Measurements from ENCODE around the gene QPRT. TPM values are rescaled to one million over a fixed set of nuclear protein-coding genes. Genes with fewer than 3 reads are reported as not detected.

QPRT gene
- polyA plus RNA-seq, 1 of the 3 experiments (the other 2 are of a cell fraction) = 12.5 TPM

GRCh38 chr16:29645694-29646187 is 33.2 kb upstream of the QPRT start:
- H3K9ac ChIP-seq = no peak overlapping the region
- no peaks in the 10 kb centered on the region for H3K27me3 ChIP-seq (ENCODE audit: insufficient read depth)
- H3K9me2 ChIP-seq = no peaks in the 10 kb centered on the region
- ChIA-PET POLR2A (no interaction called here), CTCF (no interaction called here)
- H3K4me1 ChIP-seq (ENCODE audit: control insufficient read depth in 1 of 2, insufficient read depth in 2 of 2, low read depth in 1 of 2, low read length in 1 of 2) = no peaks in the 10 kb centered on the region
- H3K27ac ChIP-seq (ENCODE audit: low read depth in 2 of 2, low read length in 1 of 2) = no peak overlapping the region
- 71% methylated on average over 4 of the region's 4 CpGs for WGBS (ENCODE audit: low lambda C conversion rate)
- no peaks in the 10 kb centered on the region for H3F3A ChIP-seq (replicated peaks; ENCODE audit: insufficient read depth)
- peak; percentile 63 for DNase-seq
- H3K79me2 ChIP-seq (ENCODE audit: insufficient read depth) = no peaks in the 10 kb centered on the region
- no peaks in the 10 kb centered on the region for H3K9me3 ChIP-seq
- H3K4me2 ChIP-seq = no peak overlapping the region
- no peak overlapping the region for H3K4me3 ChIP-seq (ENCODE audit: low read depth in 2 of 2, low read length in 1 of 2)
- no peak overlapping the region for H2AFZ ChIP-seq (ENCODE audit: low read depth)
- no peaks in the 10 kb centered on the region for H3K36me3 ChIP-seq (replicated peaks in 1 of 2; ENCODE audit: control insufficient read depth in 1 of 2, insufficient read depth in 2 of 2, low read length in 1 of 2)
- H4K20me1 ChIP-seq (ENCODE audit: insufficient read depth) = no peaks in the 10 kb centered on the region
- TF ChIP-seq POLR2AphosphoS5 (IDR thresholded peaks at IDR 0.05; ENCODE audit: low read depth, low read length) (no peak), USF1 (IDR thresholded peaks at IDR 0.05; ENCODE audit: borderline replicate concordance, low read depth) (peak; percentile 85), TEAD4 (IDR thresholded peaks at IDR 0.05; ENCODE audit: borderline replicate concordance, insufficient read depth) (no peak), MAX (IDR thresholded peaks at IDR 0.05; ENCODE audit: low read depth) (no peak), YY1 (IDR thresholded peaks at IDR 0.05; ENCODE audit: low read depth) (no peak)

GRCh38 chr16:29646947-29647346 is 32.0 kb upstream of the QPRT start:
- H3K36me3 ChIP-seq (replicated peaks in 1 of 2; ENCODE audit: control insufficient read depth in 1 of 2, insufficient read depth in 2 of 2, low read length in 1 of 2) = no peaks in the 10 kb centered on the region
- H3K9ac ChIP-seq = no peak overlapping the region
- H3K9me2 ChIP-seq = no peaks in the 10 kb centered on the region
- no peaks in the 10 kb centered on the region for H4K20me1 ChIP-seq (ENCODE audit: insufficient read depth)
- 90% methylated on average over 3 of the region's 3 CpGs for WGBS (ENCODE audit: low lambda C conversion rate)
- CTCF ChIA-PET = interaction anchor here (1.0 kb wide), 1 partner anchor 75 kb away, joined by 3 read pairs; no protein-coding TSS in a partner anchor
- no peak overlapping the region for H3K4me3 ChIP-seq (ENCODE audit: low read depth in 2 of 2, low read length in 1 of 2)
- H3K4me1 ChIP-seq (ENCODE audit: control insufficient read depth in 1 of 2, insufficient read depth in 2 of 2, low read depth in 1 of 2, low read length in 1 of 2) = no peaks in the 10 kb centered on the region
- no peak for TF ChIP-seq MXI1 (IDR thresholded peaks at IDR 0.05; ENCODE audit: low read depth, low read length)
- H3K27me3 ChIP-seq (ENCODE audit: insufficient read depth) = no peaks in the 10 kb centered on the region
- POLR2A ChIA-PET = no interaction called here
- H3F3A ChIP-seq (replicated peaks; ENCODE audit: insufficient read depth) = no peaks in the 10 kb centered on the region
- no peak for DNase-seq
- H3K79me2 ChIP-seq (ENCODE audit: insufficient read depth) = no peaks in the 10 kb centered on the region
- H3K9me3 ChIP-seq = no peaks in the 10 kb centered on the region
- H2AFZ ChIP-seq (ENCODE audit: low read depth) = no peak overlapping the region
- no peak overlapping the region for H3K27ac ChIP-seq (ENCODE audit: low read depth in 2 of 2, low read length in 1 of 2)
- no peak overlapping the region for H3K4me2 ChIP-seq

- ChIA-PET POLR2A (no interaction called here), CTCF (no interaction called here)
- Histone ChIP-seq H3K9me3 (no peaks in the 10 kb centered on the region), H3K4me3 (ENCODE audit: low read depth in 2 of 2, low read length in 1 of 2) (no peak overlapping the region), H4K20me1 (ENCODE audit: insufficient read depth) (no peaks in the 10 kb centered on the region), H3K36me3 (replicated peaks in 1 of 2; ENCODE audit: control insufficient read depth in 1 of 2, insufficient read depth in 2 of 2, low read length in 1 of 2) (no peaks in the 10 kb centered on the region), H3K27me3 (ENCODE audit: insufficient read depth) (no peaks in the 10 kb centered on the region), H3K4me2 (no peak overlapping the region), H3K9me2 (no peaks in the 10 kb centered on the region), H3F3A (replicated peaks; ENCODE audit: insufficient read depth) (no peaks in the 10 kb centered on the region), H3K79me2 (ENCODE audit: insufficient read depth) (no peaks in the 10 kb centered on the region), H3K4me1 (ENCODE audit: control insufficient read depth in 1 of 2, insufficient read depth in 2 of 2, low read depth in 1 of 2, low read length in 1 of 2) (no peaks in the 10 kb centered on the region), H3K27ac (ENCODE audit: low read depth in 2 of 2, low read length in 1 of 2) (no peak overlapping the region), H2AFZ (ENCODE audit: low read depth) (no peak overlapping the region), H3K9ac (no peak overlapping the region)
- WGBS (ENCODE audit: low lambda C conversion rate) = 77% methylated on average over 9 of the region's 9 CpGs
- DNase-seq = no peak
- TF ChIP-seq MXI1 (IDR thresholded peaks at IDR 0.05; ENCODE audit: low read depth, low read length) (no peak), REST (IDR thresholded peaks at IDR 0.05; ENCODE audit: low read depth, low read length) (no peak), SMC3 (IDR thresholded peaks at IDR 0.05; ENCODE audit: low read depth, low read length) (no peak), MEF2A (IDR thresholded peaks at IDR 0.05; ENCODE audit: borderline replicate concordance, low read depth) (no peak), GABPA (IDR thresholded peaks at IDR 0.05; ENCODE audit: low read depth) (no peak)
These were observed 29.1 kb upstream of the QPRT start for GRCh38 chr16:29649588-29650494.

Data from SK-N-SH (cell line).